T-helper 1 cell treated with Interleukin-12 subunit alpha and Interleukin-12 subunit beta and Interleukin-4 antibody, amounts not matched to agents 30 ng/mL and 1 ng/mL, for 36 hours (primary cell): Measurements from ENCODE around the gene DDAH1. TPM values are rescaled to one million over a fixed set of nuclear protein-coding genes. Genes with fewer than 3 reads are reported as not detected.

Experiments
- intact Hi-C: fragments of 100-400 bp; cut with micrococcal nuclease; formaldehyde crosslinking; loops from one replicate; pipeline ENCODE4 v1.15.1; 2024
- total RNA-seq: library from RNA; stranded (reverse); gene quantifications from 2 replicates; pipeline ENCODE4 v1.2.3, GENCODE V29; 2022

Gene DDAH1
- total RNA-seq, 1 donor from 2014 or later, result not detected

DNA sequence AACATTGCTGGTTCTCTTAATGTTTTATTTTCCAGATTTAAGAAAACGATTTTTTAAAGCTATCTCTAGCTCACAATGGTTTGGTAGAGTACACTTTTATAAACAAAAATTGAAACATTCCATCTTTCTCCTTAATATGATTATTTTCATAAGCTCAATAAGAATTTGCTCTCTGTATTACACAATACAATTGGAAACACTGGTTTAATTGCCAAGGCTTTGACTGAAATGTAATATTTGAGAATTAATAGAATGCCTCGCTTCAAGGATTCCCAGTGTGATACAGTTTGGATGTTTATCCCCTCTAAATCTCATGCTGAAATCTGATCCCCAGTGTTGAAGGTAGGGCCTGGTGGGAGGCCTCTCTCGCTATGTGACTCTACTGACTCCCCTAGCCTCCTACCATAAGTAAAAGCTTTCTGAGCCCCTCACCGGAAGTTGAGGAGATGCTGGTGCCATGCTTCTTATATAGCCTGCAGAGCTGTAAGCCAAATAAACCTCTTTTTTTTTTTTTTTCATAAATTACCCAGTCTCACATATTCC is 67.4 kb downstream of the DDAH1 start:
- intact Hi-C loops, result loop anchor here (1.0 kb wide), 1 partner anchor 452 kb away; no protein-coding TSS in a partner anchor

DNA sequence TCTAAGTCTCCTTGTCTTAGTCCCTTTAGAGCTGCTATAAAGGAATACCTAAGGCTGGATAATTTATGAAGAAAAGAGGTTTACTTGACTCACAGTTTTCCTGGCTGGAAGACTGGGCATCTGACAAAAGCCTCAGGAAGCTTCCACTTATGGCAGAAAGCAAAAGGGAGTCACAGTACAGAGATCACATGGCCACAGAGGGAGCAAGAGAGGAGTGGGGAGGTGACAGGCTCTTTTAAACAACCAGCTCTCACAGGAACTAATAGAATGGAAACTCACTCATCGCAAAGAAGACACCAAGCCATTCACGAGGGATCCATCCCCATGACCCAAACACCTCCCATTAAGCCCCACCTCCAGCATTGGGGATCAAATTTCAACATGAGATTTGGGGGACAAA is 68.8 kb downstream of the DDAH1 start:
- intact Hi-C loops, result no loop called here

DNA sequence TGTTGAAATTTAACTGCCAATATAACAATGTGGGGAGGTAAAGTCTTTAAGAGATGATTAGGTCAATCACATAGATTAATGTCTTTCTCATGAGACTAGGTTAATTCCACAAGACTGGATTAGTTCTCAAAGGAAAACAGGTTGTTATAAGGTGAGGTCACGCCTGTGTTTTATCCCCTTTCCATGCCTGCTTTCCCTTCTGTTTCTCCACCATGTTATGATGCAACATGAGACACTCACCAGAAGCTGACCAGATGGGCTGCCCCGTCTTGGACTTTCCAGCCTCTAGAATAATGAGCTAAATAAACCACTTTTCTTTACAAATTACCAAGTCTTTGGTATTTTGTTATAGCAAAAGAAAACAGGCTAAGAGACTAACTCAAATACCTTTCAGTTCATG is 70.8 kb downstream of the DDAH1 start:
- intact Hi-C loops, result no loop called here

DNA sequence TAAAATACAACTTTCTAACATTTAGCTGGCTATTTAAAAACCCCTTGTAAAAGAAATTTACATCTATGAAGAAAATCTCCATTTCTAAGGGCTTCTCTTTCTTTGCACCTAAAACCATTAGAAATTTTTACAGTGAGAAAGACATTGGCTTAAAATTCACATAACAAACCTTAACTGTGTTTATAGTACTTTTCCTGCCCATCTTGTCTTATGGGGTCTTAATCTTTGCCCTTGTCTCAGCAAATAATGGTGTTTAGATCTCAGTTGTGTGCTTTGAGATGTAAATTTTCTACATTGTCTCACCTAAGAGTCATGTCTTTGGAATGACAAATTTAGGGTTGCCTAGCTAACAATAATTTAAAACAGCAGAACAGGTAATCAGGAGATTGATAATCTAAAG is 71.5 kb downstream of the DDAH1 start:
- intact Hi-C loops, result no loop called here

DNA sequence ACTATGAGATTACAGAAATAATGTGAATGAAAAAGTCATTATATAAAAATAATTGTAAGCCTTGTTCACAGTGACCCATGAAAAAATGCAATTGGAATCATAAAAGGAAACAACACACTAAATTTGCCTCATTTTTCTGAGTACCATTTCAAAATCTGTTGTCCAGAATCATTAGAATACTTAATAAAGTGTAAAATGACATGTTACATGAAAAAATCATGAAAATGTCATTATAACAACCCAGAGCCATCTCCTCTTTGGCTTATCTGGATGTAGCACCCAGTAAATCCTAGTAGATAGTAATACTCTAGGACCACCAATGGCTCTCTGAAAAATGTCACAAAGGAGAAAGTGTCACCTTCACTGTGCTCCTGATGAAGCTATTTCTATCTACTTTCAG is 76.5 kb downstream of the DDAH1 start:
- intact Hi-C loops, result no loop called here

DNA sequence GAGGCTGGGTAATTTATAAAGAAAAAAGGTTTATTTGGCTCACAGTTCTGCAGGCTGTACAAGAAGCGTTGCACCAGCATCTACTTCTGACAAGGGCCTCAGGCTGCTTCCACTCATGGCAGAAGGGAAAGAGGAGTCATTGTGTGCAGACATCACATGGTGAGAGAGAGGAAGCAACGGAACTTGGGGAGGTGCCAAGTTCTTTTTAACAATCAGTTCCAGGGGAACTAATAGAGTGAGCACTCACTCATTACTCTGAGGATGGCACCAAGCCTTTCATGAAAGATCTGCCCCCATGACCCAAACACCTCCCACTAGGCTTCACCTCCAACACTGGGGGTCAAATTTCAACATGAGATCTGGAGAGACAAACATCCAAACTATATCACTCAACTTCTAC is 77.2 kb downstream of the DDAH1 start:
- intact Hi-C loops, result no loop called here

DNA sequence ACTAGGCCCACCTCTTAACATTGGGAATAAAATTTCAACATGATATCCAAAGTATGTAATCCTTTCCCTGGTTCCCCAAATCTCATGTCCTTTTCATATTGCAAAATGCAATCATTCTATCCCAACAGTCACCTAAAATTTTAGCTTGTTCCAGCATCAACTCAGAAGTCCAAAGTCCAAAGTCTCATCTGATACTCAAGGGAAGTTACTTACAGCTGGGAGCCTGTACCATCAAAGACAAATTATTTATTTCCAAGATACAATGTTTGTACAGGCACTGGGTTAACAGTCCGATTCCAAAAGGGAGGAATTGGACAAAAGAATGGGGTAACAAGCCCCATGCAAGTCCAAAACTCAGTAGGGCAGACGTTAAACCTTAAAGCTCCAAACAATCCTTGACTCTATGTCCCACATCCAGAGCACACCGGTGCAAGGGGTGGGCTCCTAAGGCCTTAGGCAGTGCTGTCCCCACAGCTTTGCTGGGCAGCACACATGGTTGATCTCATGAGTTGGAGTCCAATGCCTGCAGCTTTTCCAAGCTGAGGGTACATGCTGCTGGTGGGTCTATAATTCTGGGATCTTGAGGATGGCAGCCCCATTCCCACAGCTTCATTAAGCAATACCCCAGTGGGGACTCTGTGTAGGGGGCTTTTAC is 78.8 kb downstream of the DDAH1 start:
- intact Hi-C loops, result no loop called here

DNA sequence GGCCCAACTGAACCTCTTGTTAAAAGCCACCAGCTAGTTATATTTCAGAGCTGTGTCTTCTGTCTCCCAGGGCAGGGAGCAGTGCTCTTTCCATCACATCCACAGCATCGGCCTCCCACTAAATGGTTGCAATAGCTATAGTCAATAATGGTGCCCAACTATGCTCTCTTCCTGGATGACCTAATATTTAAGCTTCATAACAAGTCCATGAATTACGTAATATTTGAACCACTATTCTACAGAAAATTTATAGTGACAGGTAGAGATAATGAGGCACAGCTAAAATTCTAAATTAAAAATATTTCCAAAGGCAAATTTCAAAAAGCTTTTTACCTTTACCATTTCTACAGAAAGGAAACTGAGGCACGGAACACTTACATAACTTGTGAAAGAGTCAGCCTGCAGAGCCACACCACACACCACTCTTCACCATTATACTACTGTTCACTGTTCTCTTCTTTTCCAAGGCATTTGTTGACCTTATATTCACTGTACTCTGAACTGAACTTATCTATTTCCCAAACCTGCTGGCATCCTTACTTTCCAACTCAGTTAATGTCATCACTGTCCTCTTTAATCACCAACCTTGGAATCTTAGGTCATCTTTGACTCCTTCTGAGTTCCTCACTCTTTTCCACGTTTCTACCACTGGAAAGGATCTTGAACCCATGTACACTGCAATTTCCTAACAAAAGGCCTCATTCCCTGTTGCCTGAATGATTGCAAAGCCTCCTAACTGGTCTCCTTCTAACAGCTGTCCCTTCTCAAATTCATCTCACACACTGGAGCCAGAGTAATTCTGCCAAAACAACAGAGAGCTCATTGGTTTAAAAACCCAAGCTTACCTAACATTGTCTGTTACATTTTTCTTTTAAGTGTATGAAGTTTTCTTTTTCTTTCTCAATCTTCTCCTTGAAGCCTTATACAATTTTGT is 85.5 kb downstream of the DDAH1 start:
- intact Hi-C loops, result no loop called here

DNA sequence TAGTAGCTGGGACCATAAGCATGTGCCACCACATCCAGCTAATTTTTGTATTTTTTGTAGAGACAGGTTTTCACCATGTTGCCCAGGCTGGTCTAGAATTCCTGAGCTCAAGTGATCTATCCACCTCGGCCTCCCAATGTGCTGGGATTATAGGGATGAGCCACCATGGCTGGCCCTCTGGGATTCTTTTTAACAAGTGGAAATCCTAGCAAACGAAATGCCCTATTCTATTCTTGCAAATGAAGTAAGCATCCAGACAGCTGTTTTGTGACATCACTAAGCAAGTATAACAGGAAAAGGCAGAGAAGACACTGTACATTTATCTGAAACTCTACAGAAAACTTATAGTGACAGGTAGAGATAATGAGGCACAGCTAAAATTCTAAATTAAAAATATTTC is 86.4 kb downstream of the DDAH1 start:
- intact Hi-C loops, result no loop called here

DNA sequence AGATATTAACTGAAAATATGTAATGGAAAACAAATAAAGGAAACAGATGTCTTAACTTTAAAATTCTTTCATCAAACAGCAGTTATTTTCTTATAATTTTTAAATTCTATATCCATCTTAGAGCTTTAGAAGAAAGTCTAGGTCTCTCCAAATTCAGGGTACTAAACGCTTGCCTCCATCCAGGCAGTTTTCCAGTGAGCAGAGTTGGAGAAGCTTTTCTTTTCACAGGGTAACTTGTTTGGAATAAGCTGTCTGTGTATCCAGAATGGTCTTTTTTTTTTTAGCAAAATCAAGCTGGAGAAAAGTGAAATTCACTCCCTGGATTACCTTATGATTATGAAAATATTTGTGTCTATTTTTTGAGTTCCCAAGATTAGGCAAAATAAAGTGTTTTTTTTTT is 88.6 kb downstream of the DDAH1 start:
- intact Hi-C loops, result no loop called here

DNA sequence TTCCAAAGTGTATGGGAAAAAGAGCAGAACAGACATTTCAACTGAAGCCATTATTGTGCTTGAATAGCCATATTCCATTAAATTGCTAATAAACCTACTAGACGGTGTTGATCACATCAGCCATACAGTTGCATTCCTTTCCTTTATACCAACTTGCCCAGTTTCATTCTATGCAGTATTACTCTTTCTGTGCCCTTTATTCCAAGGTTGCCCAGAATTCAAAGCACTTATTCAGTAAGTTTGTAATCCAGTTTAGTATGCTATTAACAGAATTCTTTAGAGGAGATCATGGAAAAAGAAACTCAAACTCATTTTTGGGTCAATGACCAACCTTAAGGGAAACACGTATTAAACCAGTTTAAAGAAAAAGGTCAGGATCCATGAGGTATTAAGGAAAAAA is 89.5 kb downstream of the DDAH1 start:
- intact Hi-C loops, result no loop called here

DNA sequence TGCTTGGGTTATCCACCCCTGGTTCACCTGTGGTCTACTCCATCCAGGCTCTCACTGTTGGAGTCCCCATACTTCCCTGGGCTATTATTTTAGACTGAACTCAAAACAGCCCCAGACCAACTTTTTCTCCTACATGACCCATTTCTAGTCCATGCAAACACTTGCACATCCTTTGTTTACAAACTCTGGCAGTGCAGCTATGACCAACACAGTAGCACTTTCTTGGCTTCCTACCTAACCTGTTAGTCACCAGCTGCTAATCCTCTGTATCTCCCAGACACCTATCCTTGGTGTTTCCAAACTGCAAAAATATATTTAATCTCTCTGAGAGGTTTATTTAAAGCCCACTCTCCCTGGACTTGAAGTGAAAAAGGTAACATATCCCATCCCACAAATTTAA is 90.8 kb downstream of the DDAH1 start:
- intact Hi-C loops, result no loop called here

DNA sequence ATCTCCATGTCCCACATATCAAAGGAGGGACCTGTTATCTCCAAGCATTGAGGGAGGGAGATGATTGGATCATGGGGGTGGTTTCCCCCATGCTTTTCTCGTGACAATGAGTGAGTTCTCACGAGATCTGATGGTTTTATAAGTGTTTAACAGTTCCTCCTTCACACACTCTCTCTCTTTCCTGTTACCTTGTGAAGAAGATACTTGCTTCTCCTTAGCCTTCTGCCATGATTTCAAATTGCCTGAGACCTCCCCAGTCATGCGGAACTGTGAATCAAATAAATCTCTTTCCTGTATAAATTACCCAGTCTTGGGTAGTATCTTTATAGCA is 91.6 kb downstream of the DDAH1 start:
- intact Hi-C loops, result no loop called here

DNA sequence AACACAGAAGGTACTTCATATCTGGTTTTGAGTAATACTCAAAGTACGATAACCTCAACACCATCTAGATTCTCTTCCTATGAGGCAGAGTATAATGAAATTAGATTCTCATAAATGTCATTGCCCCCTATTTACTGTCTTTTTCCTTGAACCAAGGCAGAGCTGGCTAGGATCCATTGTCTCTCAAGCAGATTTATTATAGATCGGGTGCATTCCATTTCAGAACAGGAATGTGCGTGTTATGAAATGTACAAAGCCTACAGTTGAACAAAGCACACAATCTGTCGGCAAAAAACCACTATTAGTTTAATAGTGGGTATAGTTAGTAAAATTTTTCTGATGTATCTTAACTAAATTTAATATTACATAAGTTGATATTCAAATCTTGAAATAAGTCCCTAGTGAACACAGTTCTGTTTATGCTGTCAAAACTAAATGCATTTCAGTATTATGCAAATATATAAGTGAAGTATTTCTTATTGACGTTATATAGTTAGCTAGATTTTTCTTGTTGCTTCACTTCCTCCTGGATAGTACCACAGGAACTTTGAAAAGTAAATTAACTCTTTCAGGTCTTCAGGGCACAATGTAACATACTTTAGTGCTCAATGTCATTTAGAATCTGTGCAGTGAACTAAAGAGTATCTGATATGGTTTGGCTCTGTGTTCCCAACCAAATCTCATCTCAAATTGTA is 92.1 kb downstream of the DDAH1 start:
- intact Hi-C loops, result no loop called here

DNA sequence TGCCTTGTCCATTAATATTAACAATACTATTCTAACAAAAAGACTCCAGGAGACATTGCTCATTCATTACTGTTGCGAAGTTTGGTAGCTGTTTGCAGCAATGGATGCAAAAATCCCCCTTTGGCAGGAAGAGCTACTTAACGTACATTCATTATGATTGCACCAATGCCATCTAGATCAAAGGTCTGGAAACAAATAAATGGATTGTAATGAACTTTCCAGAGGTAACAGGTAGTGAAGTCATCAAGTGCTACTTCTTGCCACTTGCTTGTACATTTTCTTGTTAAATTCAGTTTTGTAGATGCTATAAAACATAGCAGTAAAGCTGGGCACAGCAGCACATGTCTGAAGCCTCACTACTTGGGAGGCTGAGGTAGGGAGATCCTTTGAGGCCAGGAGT is 93.9 kb downstream of the DDAH1 start:
- intact Hi-C loops, result no loop called here

DNA sequence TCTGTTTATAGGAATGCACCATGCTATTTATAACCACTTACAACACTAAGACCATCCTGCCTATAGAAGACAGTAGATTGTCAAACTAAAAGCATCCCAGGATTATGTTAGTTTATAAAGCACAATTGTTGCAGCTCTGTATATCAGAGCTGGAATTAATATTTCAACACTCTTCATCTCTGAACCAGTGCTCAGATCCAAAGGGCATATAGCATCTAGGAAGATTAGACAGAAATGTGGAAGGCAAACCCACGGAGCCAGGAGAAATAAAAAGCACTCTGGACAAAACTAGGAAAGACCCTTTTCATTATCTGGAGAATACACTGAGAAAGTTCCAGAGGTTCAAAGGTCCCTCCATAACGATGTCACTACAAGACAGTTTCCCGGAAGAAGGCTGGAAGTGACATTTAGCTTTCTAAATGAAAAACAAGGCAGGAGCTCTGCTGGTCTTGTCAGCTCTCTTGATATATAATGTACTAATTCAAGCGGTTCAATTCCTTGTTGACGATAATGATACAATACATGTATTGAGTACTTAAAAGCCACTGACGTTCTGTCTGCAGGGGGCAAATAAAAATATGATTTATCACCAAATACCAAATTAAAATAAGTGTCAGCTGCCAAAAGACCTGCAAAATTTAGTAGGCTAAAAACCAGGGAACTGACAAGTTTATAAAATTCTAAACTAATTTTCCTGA is 96.7 kb downstream of the DDAH1 start:
- intact Hi-C loops, result no loop called here

DNA sequence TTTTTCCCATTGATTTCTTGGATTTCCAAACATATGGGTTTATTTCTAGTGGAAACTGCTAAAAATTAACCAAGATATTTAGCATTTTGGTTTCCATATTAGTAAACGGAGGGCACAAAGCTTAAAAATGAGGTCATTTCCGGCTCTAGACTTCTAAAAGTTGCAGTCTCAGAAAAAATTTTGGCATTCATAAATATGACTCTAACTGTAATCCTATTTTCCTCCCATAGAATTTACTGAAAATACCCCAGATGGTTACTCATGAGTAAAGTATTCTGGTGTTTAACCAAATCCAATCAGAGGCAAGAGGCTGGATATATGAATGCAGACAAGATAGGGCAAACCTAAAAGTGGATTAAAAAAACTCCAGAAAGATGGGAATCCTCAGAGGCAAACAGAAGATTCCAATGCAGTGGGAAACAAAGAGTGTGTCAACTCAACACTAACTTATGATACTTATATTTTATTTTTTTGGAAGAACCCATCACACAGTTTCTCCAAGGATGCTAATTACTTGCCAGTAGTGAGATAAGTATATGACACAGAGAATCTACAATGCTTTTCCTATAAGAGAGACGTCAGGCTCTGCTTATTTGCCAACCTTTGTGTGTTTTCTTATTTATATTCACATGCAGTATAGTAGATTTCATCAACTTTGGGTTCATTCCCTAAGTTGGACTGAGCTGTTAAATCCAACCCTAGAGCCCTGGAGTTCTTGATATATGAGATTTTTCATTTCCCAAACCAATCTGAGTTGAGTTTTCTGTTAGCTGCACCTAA is 98.4 kb downstream of the DDAH1 start:
- intact Hi-C loops, result no loop called here

DNA sequence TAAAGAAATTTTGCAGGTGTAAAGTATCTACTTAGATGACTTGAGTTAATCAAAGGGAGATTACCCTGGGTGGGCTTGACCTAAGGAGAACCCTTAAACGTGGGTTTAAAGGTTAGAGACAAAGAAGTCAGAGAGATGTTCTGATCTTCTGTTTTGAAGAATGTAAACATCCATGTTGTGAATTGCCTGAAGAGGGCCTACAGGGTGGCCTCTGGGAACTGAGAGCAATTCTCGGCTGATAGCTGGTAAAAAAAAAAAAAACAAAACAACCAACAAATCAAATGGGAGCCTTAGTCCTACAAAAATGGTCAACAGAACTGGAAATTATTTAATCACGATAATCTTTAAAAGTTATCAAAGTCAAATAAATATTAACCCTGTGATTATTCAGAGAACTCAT is 99.1 kb downstream of the DDAH1 start:
- intact Hi-C loops, result no loop called here

DNA sequence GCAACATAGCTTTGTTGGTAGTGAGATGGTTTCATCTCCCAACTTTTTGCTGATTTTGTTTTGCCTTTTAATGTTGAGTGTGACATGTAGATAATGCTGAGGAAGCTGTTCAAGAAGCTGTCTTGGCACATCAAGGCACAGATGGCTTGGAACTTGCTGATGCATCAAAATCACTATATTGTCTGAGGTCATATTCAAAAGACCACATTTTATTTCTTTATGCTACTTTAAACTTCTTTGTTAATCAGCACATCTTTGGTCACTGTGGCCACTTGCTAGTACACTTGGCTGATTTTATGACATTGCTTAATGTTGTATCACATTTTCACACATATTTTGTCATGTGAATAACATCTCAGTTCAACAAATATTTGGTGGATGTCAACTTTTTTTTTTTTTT is 101.4 kb downstream of the DDAH1 start:
- intact Hi-C loops, result no loop called here

DNA sequence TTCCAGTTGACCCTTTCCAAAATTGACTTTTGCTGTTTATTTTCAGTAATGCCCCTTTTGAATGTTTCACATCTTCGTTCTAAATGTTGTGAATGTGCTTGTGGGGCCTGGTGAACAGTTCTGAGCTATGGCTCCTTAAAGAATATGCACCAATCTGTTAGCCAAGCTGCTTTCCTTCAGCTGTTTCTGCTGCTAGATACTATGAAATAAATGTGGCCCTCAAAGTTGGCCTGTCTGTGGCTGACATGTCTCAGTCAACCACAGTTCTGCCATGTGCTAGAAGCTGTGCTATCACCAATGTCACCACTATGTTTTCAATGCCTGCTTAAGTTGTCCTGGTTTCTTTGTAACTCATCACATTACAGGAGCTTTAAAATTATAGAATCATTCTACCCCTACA is 101.9 kb downstream of the DDAH1 start:
- intact Hi-C loops, result no loop called here
